ENCODE results near the gene TBX10.

The TBX10 gene

DNA sequence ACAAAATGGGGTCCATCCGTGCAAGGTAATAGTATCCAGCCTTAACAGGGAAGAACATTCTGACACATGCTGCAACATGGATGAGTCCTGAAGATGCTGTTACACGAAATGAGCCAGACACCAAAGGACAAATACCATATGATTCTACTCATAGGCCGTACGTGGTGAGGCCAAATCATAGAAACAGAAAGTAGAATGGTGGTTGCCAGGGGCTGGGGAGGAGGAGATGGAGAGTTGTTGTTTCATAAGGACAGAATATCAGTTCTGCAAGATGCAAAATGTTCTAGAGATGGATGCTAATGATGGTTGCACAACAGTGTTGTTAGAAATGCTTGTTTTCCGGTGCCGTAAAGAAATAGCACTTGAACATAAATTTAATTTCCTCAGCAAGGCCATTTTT lies 2.6 kb downstream of the TBX10 start:
- TF ChIP-seq YY1 (IDR thresholded peaks at IDR 0.05; ENCODE audit: insufficient read depth, insufficient read length) (no peak), ZNF274 (IDR thresholded peaks at IDR 0.05; ENCODE audit: low read depth, low read length) (no peak), SUZ12 (IDR thresholded peaks at IDR 0.05; ENCODE audit: extremely low read depth, insufficient read depth, insufficient read length) (no peak)
- H3K4me3 ChIP-seq (ENCODE audit: insufficient read length, low read depth), result no peak overlapping the region
- H3K9ac ChIP-seq (ENCODE audit: insufficient read length, low read depth), result no peak overlapping the region
- H3K36me3 ChIP-seq (ENCODE audit: insufficient read depth, insufficient read length, low read length), result no peaks in the 10 kb centered on the region
- peaks cover 15% of the 10 kb centered on the region for H3K4me1 ChIP-seq (ENCODE audit: insufficient read depth, insufficient read length)
- no peak for DNase-seq (ENCODE audit: low read depth, low spot score)
- peaks cover 31% of the 10 kb centered on the region for H3K27me3 ChIP-seq (ENCODE audit: insufficient read depth, insufficient read length)
- H3K9me3 ChIP-seq (ENCODE audit: insufficient read depth, low read length), result no peaks in the 10 kb centered on the region; the same call in 1 of the 2 replicates

DNA sequence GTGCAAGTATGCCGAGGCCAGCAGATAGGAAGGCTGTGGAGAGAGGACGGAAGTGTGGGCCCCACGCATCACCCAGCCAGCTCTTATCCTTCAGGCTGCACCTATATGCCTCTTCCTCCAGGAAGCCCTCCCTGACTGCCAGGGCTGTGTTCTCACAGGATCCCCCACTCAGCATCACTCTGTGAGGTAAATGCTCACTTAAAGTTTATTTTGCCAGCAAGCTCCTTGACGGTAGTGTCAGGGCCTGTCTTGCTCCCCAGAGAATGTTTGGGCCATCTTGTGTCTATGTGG lies 4.4 kb downstream of the TBX10 start:
- Histone ChIP-seq H3K9me3 (ENCODE audit: insufficient read depth, low read length) (no peaks in the 10 kb centered on the region; the same call in 1 of the 2 replicates), H3K27me3 (ENCODE audit: insufficient read depth, insufficient read length) (peaks cover 13% of the 10 kb centered on the region), H3K4me1 (ENCODE audit: insufficient read depth, insufficient read length) (peaks cover 25% of the 10 kb centered on the region), H3K4me3 (ENCODE audit: insufficient read length, low read depth) (no peak overlapping the region), H3K9ac (ENCODE audit: insufficient read length, low read depth) (no peak overlapping the region), H3K36me3 (ENCODE audit: insufficient read depth, insufficient read length, low read length) (no peaks in the 10 kb centered on the region)
- TF ChIP-seq YY1 (IDR thresholded peaks at IDR 0.05; ENCODE audit: insufficient read depth, insufficient read length) (no peak), ZNF274 (IDR thresholded peaks at IDR 0.05; ENCODE audit: low read depth, low read length) (no peak), SUZ12 (IDR thresholded peaks at IDR 0.05; ENCODE audit: extremely low read depth, insufficient read depth, insufficient read length) (no peak)
- DNase-seq (ENCODE audit: low read depth, low spot score), result no peak

GRCh38 chr11:67634366-67635230 lies 5.0 kb downstream of the TBX10 start:
- H3K36me3 ChIP-seq (ENCODE audit: insufficient read depth, insufficient read length, low read length), result no peaks in the 10 kb centered on the region
- no peaks in the 10 kb centered on the region for H3K9me3 ChIP-seq (ENCODE audit: insufficient read depth, low read length)
- H3K4me3 ChIP-seq (ENCODE audit: insufficient read length, low read depth), result no peak overlapping the region
- peaks cover 22% of the 10 kb centered on the region for H3K4me1 ChIP-seq (ENCODE audit: insufficient read depth, insufficient read length)
- H3K9ac ChIP-seq (ENCODE audit: insufficient read length, low read depth), result peak overlapping the region; percentile 45
- H3K27me3 ChIP-seq (ENCODE audit: insufficient read depth, insufficient read length), result peaks cover 8% of the 10 kb centered on the region
- DNase-seq (ENCODE audit: low read depth, low spot score), result no peak
- TF ChIP-seq ZNF274 (IDR thresholded peaks at IDR 0.05; ENCODE audit: low read depth, low read length) (no peak), SUZ12 (IDR thresholded peaks at IDR 0.05; ENCODE audit: extremely low read depth, insufficient read depth, insufficient read length) (no peak), YY1 (IDR thresholded peaks at IDR 0.05; ENCODE audit: insufficient read depth, insufficient read length) (no peak)

DNA sequence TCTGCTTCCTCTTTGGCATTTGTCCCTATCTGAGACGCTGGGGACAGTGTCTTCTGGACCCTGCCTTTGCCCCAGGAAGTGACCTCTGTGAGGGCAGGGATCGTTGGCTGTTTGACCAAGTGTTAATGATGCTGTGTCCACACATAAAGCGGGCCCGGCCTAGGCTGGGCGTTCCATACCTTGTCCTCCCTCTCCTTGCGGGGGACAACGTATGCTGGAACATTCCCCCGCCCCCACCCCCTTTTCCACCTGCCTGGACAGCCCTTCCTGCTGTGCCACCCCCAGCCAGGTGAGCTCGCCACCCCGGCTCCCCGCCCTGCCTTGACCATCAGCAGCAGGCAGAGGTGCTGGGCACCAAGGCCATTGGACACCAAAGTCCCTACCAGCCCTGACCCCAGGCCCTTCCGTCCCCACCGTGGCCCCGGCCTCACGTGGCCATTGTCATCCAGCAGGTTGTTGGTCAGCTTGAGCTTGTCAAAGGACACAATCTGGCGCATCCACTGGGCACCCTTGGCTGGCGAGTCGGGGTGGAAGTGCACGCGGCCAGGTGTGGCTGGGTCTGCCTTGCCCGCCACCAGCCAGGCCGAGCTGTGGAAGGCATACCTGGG lies 5.7 kb downstream of the TBX10 start:
- peak overlapping the region; percentile 45 for H3K9ac ChIP-seq (ENCODE audit: insufficient read length, low read depth)
- no peak for DNase-seq (ENCODE audit: low read depth, low spot score)
- no peak overlapping the region for H3K4me3 ChIP-seq (ENCODE audit: insufficient read length, low read depth)
- TF ChIP-seq SUZ12 (IDR thresholded peaks at IDR 0.05; ENCODE audit: extremely low read depth, insufficient read depth, insufficient read length), result no peak
- no peak for TF ChIP-seq YY1 (IDR thresholded peaks at IDR 0.05; ENCODE audit: insufficient read depth, insufficient read length)
- no peak for TF ChIP-seq ZNF274 (IDR thresholded peaks at IDR 0.05; ENCODE audit: low read depth, low read length)
- peaks cover under 1% of the 10 kb centered on the region for H3K27me3 ChIP-seq (ENCODE audit: insufficient read depth, insufficient read length)
- no peaks in the 10 kb centered on the region for H3K36me3 ChIP-seq (ENCODE audit: insufficient read depth, insufficient read length, low read length)
- peaks cover 19% of the 10 kb centered on the region for H3K4me1 ChIP-seq (ENCODE audit: insufficient read depth, insufficient read length)
- H3K9me3 ChIP-seq (ENCODE audit: insufficient read depth, low read length), result no peaks in the 10 kb centered on the region

DNA sequence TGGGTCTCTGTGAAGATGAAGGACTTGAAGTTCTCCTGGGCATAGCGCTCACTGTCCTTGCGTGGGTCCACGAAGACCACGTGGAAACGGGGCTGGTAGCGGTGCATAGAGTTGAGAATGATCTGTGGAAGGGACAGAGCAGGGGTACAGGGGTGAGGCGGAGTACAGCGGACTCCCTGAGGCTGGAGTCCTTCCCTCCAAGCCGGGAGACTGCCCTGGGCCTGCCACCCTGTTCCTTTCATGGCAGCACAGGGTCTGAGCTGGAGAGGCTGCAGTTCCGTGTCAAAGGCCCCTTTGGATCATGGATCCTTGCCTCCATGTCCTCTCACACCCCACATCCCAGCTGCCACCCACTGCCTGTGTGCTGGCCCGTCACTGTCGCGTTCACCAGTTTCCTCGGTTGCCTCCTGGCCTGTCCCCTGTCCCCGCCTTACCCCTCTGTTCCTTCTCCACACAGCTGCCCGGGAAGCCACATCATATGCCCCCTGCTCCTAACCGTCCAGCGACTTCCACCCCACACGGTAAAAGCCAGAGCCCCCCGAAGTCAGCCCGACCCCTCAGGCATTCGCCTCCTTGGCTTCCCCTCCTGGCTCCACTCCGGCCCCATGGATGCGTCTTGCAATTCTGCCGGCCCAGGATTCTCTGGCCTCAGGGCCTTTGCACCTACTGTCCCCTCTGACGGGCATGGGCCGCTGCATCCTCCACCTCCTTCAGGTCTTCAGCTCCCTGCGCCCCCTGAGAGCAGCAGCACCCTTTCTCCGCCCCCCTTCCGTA lies 6.4 kb downstream of the TBX10 start:
- Histone ChIP-seq H3K36me3 (ENCODE audit: insufficient read depth, insufficient read length, low read length) (no peaks in the 10 kb centered on the region), H3K9ac (ENCODE audit: insufficient read length, low read depth) (no peak overlapping the region), H3K9me3 (ENCODE audit: insufficient read depth, low read length) (no peaks in the 10 kb centered on the region), H3K4me1 (ENCODE audit: insufficient read depth, insufficient read length) (peaks cover 16% of the 10 kb centered on the region), H3K27me3 (ENCODE audit: insufficient read depth, insufficient read length) (no peaks in the 10 kb centered on the region), H3K4me3 (ENCODE audit: insufficient read length, low read depth) (no peak overlapping the region)
- DNase-seq (ENCODE audit: low read depth, low spot score), result no peak
- TF ChIP-seq ZNF274 (IDR thresholded peaks at IDR 0.05; ENCODE audit: low read depth, low read length) (no peak), YY1 (IDR thresholded peaks at IDR 0.05; ENCODE audit: insufficient read depth, insufficient read length) (no peak), SUZ12 (IDR thresholded peaks at IDR 0.05; ENCODE audit: extremely low read depth, insufficient read depth, insufficient read length) (no peak)

DNA sequence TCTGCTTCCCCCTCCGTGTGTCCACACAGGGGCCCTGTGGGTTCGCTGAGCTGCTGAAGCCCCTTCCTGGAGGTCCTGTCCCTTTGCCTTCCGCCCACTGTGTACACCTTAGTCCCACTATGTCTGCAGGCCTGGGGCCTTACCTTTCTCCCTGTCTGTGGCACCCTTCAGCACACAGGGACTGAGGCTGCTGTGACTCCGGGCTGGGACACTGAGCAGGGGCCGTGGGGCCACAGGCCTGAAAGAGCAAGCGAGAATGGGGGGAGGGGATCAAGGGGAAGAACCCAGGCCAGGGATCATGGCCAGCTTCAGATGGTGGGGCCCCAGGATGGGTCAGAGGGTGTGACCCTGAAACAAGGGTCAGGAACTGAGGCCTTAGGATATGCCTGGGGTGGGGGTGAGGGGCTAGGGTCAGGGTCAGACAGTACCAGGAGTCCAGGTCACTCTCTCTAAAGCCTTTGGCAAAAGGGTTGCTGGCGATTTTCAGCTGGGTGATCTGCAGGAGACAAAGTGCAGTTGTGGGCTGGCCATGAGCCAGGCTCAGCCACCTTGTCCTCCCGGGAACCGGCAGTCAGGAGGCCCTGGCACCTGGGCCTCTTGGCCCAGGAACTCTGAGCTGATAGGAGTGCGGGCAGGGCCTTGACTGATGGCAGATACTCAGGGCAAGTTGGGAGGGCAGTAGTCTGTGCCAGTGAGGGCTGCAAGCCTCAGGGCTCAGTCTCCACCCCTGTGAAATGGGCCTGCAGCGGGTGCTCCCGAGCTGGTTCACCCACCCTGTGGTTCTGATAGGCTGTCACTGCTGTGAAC lies 7.2 kb downstream of the TBX10 start:
- peak overlapping the region; percentile 83 for H3K9ac ChIP-seq (ENCODE audit: insufficient read length, low read depth)
- peaks cover 16% of the 10 kb centered on the region for H3K4me1 ChIP-seq (ENCODE audit: insufficient read depth, insufficient read length)
- no peak for TF ChIP-seq SUZ12 (IDR thresholded peaks at IDR 0.05; ENCODE audit: extremely low read depth, insufficient read depth, insufficient read length)
- TF ChIP-seq YY1 (IDR thresholded peaks at IDR 0.05; ENCODE audit: insufficient read depth, insufficient read length), result no peak
- no peak for TF ChIP-seq ZNF274 (IDR thresholded peaks at IDR 0.05; ENCODE audit: low read depth, low read length)
- H3K36me3 ChIP-seq (ENCODE audit: insufficient read depth, insufficient read length, low read length), result no peaks in the 10 kb centered on the region
- H3K4me3 ChIP-seq (ENCODE audit: insufficient read length, low read depth), result peak overlapping the region; percentile 53
- DNase-seq (ENCODE audit: low read depth, low spot score), result no peak
- H3K9me3 ChIP-seq (ENCODE audit: insufficient read depth, low read length), result no peaks in the 10 kb centered on the region
- H3K27me3 ChIP-seq (ENCODE audit: insufficient read depth, insufficient read length), result no peaks in the 10 kb centered on the region

Data from NT2/D1 (cell line).